HG03442 (cell line): ENCODE measurements around the gene WDR45B.
"Not testable (repeated sequence)": the region's sequence is repeated elsewhere in the genome, so short reads cannot be mapped to it uniquely, and the experiment has no call there.

Experiments
- ATAC-seq: cut with Tn5 transposase; IDR thresholded peaks from one replicate; pipeline ENCODE4 v1.9.1; 2021; ENCODE audit warnings: mild to moderate bottlenecking, moderate library complexity; ENCODE audit not compliant: unreplicated experiment

WDR45B gene

GRCh38 chr17:82587234-82588086, 60.8 kb downstream of the WDR45B start:
- no peak for ATAC-seq

- no peak for ATAC-seq
Measured at GRCh38 chr17:82586576-82587233, 61.5 kb downstream of the WDR45B start.

GRCh38 chr17:82585935-82586575, 62.2 kb downstream of the WDR45B start:
- ATAC-seq: not testable (repeated sequence)

GRCh38 chr17:82583720-82584234, 64.5 kb downstream of the WDR45B start:
- no peak for ATAC-seq

- no peak for ATAC-seq
Measured at GRCh38 chr17:82582709-82583108, 65.5 kb downstream of the WDR45B start.

- ATAC-seq: no peak
Measured at GRCh38 chr17:82582213-82582612, 66.0 kb downstream of the WDR45B start.

GRCh38 chr17:82579969-82580368, 68.3 kb downstream of the WDR45B start:
- ATAC-seq: not testable (repeated sequence)

GRCh38 chr17:82577300-82577699, 70.9 kb downstream of the WDR45B start:
- ATAC-seq: no peak

GRCh38 chr17:82575581-82576221, 72.5 kb downstream of the WDR45B start:
- not testable (repeated sequence) for ATAC-seq

- no peak for ATAC-seq
Measured at GRCh38 chr17:82574041-82574440, 74.2 kb downstream of the WDR45B start.

GRCh38 chr17:82571855-82572254, 76.4 kb downstream of the WDR45B start:
- ATAC-seq: no peak

- ATAC-seq: no peak
Measured at GRCh38 chr17:82570277-82570676, 78.0 kb downstream of the WDR45B start.

GRCh38 chr17:82569621-82570020, 78.6 kb downstream of the WDR45B start:
- no peak for ATAC-seq

GRCh38 chr17:82568997-82569393, 79.2 kb downstream of the WDR45B start:
- ATAC-seq: no peak

- no peak for ATAC-seq
Measured at GRCh38 chr17:82567286-82567685, 81.0 kb downstream of the WDR45B start.

GRCh38 chr17:82566129-82566960, 81.9 kb downstream of the WDR45B start:
- ATAC-seq: no peak

- no peak for ATAC-seq
Measured at GRCh38 chr17:82565551-82565950, 82.7 kb downstream of the WDR45B start.
